Measurements from ENCODE around the gene AKAP13.

DNA sequence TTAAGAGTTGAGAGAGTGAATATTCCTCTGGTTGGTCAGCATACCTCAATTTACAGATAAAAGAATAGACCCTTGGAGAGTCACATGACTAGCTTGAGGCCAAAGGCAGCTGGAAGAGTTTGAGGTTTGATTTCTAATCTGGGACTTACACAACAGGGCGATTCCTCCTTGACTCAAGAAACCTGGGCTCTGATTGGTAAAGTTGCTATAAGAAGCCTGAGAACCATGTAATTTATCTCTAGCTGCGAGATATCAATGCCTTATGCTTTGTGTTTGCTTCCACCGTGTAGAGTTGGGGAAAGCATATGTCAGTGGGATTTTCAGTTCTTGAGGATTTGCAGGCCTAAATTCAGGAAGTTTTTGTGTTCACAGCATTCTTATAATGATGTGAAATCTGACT, 208.3 kb downstream of the AKAP13 start:
- TF ChIP-seq CTCF (IDR thresholded peaks at IDR 0.05) (no peak), POLR2A (IDR thresholded peaks at IDR 0.05) (no peak), EP300 (IDR thresholded peaks at IDR 0.05) (no peak)

Measured in ovary (tissue), 3 donors.